Endothelial cell of hepatic sinusoid (primary cell): Measurements from ENCODE around the gene PDE10A.
"Not testable (repeated sequence)": the region's sequence is repeated elsewhere in the genome, so short reads cannot be mapped to it uniquely, and the experiment has no call there.

Source experiments
- in situ Hi-C: cut with HindIII; loops from 2 replicates; pipeline ENCODE4 v1.10.0; 2017; ENCODE audit warnings: low sequenced_read_pairs

PDE10A gene

DNA sequence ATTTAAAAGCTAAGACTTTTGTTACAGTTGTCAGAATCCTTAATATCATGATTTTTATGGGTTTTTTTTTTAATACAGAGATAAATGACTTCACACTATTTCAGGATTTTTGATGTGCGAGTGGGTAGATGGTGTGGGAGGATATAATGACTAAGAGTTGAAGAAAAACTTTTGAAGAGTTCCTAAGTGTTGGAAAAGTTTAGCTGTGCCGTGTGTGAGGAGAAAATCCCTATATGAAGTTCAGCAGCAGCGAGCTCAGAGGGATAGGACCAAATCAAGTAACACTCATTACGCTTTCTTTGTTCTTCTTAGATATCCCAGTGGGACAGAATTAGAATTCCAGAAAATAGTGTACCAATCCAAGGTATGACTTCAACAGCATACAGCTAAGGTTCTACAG, 34.1 kb downstream of the PDE10A start:
- in situ Hi-C loops = no loop called here

DNA sequence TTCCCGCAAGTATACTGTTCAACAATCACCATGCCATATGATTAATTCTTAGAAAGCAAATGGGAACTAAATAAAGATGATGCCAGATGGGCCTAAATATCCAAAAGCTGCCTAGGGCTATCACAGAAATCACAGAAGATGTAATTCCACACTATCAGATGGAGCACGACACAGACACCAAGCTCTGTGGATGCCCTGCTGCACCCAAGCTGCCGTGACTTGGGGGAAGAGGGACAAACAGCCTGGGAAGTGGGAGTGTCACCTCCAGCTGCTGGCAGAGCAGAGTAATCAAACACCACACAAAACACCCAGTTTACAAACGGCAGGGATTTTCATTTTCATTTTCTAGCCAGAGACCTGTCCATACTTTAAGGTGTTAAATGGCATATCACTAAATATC, 35.7 kb downstream of the PDE10A start:
- in situ Hi-C loops = no loop called here

DNA sequence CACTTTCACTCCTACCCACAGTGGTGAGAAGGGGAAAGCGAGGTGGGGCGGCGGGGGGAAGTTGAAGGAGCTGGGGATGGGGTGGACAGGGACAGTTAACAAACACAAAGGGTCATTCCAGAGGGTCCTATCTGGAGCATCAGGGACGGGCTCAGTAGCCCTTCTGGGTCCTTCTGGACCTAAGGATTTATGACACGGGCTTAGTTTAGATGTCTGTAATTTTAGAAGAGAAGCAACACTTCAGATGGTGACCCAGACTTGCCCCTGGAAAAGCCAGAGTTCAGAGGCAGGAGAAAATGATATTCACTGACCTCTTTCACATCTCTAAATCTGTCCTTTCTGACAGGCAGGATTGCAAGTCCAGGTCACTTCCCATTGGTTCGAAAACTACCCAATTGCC, 36.3 kb downstream of the PDE10A start:
- in situ Hi-C loops = no loop called here

DNA sequence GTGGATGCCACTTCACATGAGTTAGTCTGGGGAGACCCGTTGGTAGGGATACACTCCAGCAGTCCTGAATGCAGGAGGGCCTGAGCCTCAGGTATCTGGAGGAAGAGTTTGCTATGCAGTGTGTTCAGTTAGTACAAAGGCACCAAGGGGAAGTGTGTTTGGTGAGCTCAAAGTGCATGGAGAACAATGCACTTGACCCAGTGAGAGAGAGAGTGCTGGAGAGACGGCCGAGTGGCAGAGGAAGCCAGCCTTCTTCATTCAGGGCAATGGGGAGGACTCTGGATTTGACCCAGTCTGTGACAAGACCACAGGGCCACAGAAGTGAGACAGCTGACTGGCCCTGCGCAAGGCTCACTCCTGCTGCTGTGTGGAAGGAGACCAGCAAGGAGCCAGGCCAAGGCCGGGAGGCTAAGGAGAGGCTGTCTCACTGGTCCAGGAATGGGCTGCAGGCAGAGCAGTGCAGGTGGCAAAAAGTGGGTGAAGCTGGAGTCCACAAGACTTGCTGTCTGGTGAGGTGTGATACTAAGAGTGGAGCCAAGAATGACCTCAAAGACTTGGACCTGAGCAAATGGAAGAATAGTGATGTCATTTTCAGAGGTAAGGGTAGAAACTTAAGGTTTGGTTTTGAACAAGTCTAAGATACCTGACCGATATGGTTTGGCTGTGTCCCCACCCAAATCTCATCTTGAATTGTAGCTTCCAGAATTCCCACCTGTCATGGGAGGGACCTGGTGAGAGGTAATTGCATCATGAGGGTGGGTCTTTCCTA, 38.0 kb downstream of the PDE10A start:
- in situ Hi-C loops = no loop called here

DNA sequence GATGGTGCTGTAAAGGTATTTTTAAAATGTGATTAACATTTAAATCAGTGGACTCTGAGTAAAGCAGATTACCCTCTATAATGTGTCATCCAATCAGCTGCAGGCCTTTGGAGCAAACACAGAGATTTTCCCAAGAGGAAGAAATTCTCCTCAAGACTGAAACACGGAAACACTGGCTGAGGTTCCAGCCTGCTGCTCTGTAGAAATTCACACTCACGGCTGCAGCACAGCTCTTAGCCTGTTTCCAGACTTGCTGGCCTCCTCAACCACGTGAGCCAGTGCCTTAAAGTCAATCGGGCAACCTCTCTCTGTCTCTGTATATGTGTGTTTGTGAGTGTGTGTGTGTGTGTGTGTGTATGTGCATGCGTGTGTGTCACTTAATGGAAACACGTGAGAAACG, 41.1 kb downstream of the PDE10A start:
- in situ Hi-C loops = no loop called here

DNA sequence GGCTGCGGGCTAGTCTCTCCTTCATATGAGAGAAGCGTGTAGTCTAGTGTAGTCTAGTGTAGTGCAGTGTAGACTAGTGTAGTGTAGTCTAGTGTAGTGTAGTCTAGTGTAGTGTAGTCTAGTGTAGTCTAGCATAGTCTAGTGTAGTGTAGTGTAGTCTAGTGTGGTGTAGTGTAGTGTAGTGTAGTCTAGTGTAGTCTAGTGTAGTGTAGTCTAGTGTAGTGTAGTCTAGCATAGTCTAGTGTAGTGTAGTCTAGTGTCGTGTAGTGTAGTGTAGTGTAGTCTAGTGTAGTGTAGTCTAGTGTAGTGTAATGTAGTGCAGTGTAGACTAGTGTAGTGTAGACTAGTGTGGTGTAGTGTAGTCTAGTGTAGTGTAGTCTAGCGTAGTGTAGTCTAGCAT, 44.1 kb downstream of the PDE10A start:
- in situ Hi-C loops = not testable (repeated sequence)

DNA sequence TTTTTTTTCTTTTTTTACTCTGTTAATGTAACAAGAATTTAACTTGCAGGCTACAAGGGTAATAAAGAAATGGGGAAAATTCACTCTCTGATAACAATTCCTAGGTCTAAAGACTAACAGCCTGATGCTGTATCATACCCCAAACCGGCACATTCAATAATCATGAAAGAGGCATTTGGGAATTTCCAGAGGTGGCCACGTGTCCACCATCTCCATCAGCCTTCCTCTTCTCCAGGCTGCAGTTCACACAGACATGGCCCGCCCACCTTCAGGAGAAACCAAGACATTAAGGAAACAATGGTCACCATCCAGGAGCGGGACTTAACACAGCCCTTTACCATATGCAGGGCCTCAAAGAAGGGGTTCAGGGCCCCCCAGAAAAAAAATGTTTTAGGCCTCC, 44.8 kb downstream of the PDE10A start:
- in situ Hi-C loops = no loop called here

DNA sequence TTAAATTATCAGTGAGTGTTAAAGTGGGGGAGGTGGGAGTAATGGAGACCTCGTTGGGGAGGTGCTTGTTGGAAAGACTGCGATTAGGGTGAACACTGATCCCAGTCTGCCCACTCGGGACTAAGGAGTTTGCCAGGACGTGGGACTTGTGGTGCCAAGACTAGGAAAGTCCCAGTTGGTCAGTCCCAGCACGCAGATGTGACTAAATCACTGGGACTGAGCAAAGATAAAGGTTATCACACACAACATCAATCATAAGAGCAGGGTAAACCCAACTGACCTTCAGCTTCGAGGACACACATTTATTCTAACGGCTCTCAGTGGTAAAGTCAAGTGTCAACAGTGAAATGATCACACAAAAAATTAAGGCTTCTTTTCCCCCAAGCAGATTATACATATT, 45.5 kb downstream of the PDE10A start:
- in situ Hi-C loops = no loop called here

DNA sequence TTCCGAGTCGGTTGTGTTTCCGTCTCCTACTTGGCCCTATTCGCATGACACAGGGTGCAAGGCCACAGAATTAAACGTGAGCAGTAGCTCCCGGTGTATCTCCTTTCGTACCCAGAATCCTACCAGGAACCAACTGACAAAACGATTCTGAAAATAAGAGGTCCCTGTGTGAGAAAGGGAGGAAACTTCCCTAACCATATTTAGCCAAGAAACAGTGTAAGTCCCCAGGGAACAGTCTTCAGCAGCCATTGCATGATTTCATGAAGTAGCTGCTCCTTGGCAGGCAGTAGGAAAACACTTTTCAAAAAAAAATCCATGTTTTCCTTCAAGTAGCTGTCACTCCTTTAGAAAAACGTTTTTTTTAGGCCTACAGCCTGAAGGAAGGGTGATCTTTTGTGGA, 46.9 kb downstream of the PDE10A start:
- in situ Hi-C loops = no loop called here

DNA sequence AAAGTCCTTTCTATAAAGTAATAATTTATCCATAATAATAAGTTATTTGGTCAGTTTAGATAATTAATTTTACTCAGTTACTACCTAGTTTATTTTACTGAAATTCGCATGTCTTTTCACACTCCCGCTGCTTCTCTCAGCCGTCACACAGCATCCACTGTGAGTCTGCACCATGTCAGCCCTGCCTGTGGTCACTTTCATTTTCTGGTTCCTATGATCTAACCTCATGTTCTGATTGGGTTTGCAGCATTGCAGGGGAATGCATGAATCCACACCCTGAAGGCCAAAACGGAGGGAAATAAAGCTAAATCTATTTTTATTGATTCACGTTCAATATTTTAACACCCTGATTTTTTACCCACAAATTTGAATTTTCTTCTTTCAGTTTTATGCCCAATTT, 47.4 kb downstream of the PDE10A start:
- in situ Hi-C loops = no loop called here

DNA sequence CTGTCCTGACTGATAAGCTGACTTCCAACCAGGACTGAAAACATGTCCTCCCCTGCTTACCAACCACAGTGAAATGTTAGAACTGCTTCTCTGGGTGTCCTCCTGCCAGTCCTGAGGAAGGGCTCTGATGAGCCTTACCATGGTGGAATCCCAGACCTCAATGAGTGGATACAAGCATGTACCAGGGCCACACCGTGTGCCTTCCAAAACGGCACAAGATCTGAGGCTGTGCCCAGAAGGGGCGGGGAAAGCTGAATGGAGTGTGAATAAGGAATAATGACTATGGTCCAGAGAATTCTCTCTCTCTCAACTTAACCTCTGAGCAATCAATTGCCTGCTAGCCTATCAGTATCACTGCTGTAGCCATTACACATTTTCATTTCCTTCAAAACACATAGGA, 51.7 kb downstream of the PDE10A start:
- in situ Hi-C loops = no loop called here

DNA sequence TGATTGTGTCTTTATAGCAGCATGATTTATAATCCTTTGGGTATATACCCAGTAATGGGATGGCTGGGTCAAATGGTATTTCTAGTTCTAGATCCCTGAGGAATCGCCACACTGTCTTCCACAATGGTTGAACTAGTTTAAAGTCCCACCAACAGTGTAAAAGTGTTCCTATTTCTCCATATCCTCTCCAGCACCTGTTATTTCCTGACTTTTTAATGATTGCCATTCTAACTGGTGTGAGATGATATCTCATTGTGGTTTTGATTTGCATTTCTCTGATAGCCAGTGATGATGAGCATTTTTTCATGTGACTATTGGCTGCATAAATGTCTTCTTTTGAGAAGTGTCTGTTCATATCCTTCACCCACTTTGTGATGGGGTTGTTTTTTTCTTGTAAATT, 54.5 kb downstream of the PDE10A start:
- in situ Hi-C loops = not testable (repeated sequence)

DNA sequence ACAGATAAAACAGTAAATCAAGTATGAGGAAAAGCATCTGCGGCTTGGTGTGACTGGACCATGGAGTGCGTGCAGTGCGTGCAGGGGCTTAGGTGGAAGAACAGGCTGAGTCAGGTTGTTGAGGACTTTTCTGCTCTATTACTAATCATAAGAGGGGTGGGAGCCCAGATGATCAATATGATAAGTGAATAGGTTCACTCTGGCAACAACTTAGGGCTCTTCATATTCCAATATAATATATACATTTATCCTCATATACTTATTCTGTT, 56.4 kb downstream of the PDE10A start:
- in situ Hi-C loops = no loop called here

DNA sequence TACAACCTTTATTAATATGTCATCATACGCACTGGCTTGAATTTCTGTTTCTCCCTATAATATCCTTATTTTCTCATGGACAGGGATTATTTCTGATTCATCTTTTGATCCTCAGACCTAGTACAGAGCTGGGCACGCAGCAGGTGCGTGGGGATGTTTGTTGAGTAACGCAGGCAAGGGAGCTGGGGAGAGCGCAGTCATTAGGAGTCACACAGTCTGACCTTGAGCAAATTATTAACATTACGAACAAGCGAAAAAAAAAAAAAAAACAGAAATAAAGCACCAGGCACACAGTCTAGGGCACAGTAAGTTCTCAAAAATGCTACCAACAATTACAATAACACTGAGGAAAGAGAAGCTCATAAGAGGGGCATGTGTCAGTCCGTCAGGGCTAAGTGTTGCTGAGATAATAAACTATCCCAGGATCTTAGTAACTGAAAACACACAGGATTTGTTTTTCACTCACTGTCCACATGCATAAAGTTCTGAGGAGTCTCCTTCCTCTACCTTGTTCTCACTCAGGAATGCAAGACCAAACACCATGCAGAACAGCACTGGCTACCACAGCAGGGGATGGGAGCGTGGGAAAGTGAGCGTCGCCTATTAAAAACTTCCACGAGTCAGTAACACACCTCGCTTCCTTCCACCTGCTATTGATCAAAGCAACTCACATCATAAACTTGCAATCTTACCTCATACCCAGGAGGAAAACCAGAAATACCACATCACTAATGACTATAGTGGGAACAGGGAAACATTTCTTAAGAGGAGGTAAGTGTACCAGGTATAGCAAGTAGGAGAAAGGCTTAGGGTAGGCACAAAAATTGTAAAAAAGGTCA, 56.9 kb downstream of the PDE10A start:
- in situ Hi-C loops = no loop called here

DNA sequence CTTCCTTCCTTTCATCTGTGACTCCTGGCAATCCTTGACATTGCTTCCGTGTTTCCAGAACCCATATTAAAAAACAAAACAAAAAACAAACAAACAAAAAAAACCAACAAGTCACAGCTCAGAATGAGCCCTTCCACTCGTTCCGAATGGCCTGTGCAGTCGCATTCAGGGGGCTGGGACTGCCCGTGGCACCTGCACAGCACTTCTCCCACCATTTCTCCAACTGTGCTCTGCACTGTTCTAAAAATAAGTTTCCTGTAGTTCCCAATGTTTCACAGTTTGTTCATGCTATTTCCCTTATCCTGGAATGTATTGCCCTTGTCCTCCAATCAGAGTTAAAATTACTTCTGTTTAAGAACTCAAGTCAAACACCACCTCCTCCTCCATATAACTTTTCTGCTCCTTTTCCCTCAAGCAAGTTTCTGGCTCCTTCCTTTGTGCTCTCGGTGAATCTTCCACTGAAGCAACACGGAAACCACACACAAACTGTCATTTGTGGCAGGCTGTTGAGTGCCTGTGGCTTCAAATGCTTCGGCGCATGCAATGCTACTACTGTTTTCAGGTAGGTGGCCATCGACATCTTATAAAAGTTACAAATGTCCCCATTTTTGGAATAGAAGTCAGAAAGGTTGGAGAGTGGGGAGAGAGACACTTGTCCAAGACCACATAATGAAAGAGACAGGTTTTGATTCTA, 57.7 kb downstream of the PDE10A start:
- in situ Hi-C loops = no loop called here

DNA sequence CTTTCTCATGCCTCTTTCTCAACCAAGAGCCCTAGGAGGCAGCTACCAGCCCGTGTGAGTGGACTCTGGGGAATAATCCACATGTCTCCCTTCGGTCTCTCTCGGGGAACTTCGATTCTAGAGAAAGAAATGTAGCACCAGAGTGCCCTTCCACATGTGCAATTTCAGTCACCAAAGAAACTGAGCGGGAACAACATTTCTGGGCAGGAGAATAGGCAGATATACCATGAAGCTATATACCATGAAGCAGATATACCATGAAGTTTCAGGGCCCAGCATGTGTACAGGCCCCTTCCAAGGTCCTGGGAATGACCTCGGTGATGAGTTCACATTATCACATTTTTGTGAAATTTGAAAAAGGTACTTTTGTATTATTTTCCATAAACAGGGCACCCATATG, 60.8 kb downstream of the PDE10A start:
- in situ Hi-C loops = no loop called here

DNA sequence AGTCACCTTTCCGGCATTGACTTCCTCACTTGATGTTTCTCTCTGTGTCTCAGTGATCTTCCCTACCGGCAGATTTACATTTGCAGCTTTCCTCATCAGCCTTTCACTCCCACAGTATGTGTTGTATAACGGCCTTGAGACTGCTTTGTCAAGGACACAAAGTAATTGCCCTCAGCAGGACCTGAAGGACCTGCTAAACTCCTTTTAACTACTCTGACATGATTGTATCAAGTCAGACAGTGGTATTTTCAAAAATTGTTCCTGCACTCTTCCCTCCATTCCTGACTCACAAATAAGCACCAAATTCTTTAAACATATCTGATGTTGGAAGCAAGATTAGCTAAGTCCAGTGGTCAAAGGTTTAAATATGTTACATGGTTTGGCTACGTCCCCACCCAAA, 62.4 kb downstream of the PDE10A start:
- in situ Hi-C loops = no loop called here

DNA sequence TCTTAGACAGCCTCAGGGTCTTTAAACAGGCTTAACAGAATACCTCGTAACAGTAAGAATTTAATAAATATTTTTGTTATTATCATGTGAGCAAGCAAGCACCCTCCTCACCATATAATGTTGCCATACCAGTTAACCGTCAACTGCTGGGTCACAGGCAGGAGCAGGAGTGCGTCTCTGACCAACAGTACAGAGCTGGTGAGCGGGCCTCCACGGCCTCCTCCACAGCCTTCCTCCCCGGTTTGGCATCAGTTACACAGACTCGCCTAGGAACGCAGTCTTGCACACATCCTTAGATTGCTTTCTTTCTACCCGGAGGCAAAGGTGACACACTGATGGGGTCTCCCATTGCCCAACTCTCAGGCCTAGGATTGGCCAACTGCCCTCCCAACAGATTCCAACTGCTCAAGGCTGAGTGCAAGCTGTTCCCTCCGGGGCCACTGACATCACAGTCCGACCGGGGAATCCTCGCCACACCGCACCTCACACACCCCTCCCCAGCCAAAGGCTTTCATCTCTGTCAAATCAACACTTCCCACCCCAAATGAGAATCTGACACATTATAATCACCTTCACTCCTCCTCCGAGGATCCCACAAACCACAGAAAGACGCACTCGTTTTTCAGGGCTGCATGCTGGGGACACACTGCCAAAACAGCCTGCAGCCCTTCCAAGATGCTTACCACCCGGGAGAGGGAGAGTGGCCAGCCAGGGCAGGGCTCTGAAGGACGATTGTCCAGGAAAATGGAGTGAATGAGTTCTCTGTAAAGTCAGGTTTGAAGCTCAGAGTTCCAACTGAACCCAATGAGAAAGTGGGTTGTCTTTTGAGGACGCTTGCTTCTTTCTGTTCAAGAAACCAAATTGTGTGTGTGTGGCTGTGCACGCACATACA, 63.2 kb downstream of the PDE10A start:
- in situ Hi-C loops = no loop called here

DNA sequence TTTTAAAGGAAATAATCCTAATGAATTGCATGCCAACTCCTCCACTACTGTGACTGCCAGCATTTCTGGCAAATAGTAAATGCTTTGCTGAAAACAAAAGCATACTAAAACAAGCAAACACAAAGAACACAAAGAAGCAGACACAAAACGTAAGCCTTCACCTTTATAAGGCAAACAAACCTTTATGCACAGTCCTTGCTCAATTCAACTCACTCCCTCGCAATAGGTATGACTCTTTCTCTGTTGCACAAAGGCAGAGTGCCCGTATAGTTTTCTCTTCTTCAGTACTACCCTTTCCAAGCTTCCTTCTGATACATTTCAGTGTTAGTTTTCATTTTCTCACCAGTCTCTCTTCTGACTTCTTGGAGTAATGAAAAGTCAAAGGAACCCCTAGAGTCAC, 63.9 kb downstream of the PDE10A start:
- in situ Hi-C loops = no loop called here

DNA sequence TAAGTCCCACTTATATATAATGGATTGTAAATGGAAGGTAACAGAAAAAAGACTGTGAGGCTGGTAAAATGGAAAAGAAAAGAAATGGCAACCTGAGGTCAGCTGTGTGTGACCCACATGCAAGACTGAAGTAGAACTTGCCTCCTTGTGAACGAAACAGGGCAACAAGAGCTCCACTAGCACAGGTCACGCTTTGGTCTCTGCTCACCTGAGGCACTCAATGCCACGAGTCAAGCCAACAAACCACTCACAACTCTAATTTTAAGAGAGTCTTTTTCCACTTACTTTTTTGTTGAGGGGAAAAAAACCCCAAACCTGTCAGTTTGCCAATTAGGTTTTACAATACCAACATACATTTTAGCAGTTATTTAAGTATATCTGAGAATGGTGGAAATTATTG, 65.2 kb downstream of the PDE10A start:
- in situ Hi-C loops = no loop called here
